Motor neuron (in vitro differentiated cells): ENCODE measurements around the gene ACSM2B. TPM values are rescaled to one million over a fixed set of nuclear protein-coding genes. Genes with fewer than 3 reads are reported as not detected.
"Not testable (repeated sequence)": the region's sequence is repeated elsewhere in the genome, so short reads cannot be mapped to it uniquely, and the experiment has no call there.

Experiments used
- ATAC-seq, 8 experiments: fragments of 200-7000 bp; cut with Tn5 transposase; replicated peaks in 6 of 8; 2 replicates each; pipeline ENCODE4 v1.8.0; 2021; ENCODE audit warnings: mild to moderate bottlenecking in 8 of 8, moderate library complexity in 8 of 8
- H3K27ac ChIP-seq, 2 donors: fragments of 250-450 bp; sonication (Bioruptor Pico); 2 replicates each; pipeline ENCODE4 v1.9.0; 2021; ENCODE audit warnings: antibody characterized with exemption in 2 of 2, mild to moderate bottlenecking in 2 of 2, moderate library complexity in 1 of 2
- H3K4me1 ChIP-seq, 2 donors: fragments of 250-450 bp; sonication (Bioruptor Pico); replicated peaks in 1 of 2; 2 replicates each; pipeline ENCODE4 v1.6.1; 2021; ENCODE audit warnings: antibody characterized with exemption in 2 of 2, mild to moderate bottlenecking in 2 of 2, moderate library complexity in 1 of 2
- H3K4me3 ChIP-seq, 5 donors: fragments of 250-450 bp; sonication (Bioruptor Pico); 2 replicates each; pipeline ENCODE4 v1.9.0; 2021; ENCODE audit warnings: antibody characterized with exemption in 5 of 5, mild to moderate bottlenecking in 5 of 5, moderate library complexity in 4 of 5
- WGBS, 10 experiments: fragments of 450-650 bp; shearing (Covaris generic); methylation state at CpG; one replicate each; pipeline ENCODE4 v1.0.0; 2022; 5-methylcytosine and 5-hydroxymethylcytosine counted together
- in situ Hi-C, 9 experiments: fragments of 400-800 bp; cut with MboI; loops; one replicate each; pipeline ENCODE4 v1.15.0; 2021; ENCODE audit warnings: low sequenced_read_pairs in 9 of 9, low pct_unique_long_range_greater_than_20kb in 2 of 9; ENCODE audit not compliant: unreplicated experiment in 9 of 9
- total RNA-seq, 8 experiments: library from RNA; unstranded; fragments of 300-600 nt; gene quantifications; 2 replicates each; pipeline versions ENCODE4 v1.2.3 to v1.2.4, GENCODE V29; 2022

The ACSM2B gene
- total RNA-seq, 8 experiments from 2014 or later = 0.15 to 1.9 (median 0.73) TPM; not detected in 3

DNA sequence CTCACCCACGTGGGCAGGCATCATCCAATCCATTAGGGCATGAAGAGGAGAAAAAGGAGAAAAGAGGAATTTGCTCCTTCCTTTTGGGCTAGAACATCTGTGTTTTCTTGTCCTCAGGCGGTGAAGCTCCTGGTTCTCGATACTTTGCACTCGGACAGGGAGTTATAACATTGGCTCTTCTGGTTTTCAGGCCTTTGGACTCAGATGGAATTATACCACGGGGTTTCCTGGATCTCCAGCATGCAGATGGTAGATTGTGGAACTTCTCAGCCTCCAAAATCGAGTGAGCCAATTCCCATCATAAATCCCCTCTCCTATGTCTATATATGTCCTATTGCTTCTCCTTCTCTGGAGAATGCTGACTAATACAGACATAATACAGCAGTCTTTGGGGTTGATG lies 9.9 kb upstream of the ACSM2B start:
- H3K27ac ChIP-seq, ATAC-seq, H3K4me1 ChIP-seq, H3K4me3 ChIP-seq, in situ Hi-C loops: not testable (repeated sequence)
- WGBS, 10 experiments = 0 to 76% (median 30%) methylated on average over 1 to 5 of the region's 6 CpGs; no CpG with 5 or more reads in 3 of the 10 experiments

- H3K27ac ChIP-seq, H3K4me3 ChIP-seq, ATAC-seq, in situ Hi-C loops, H3K4me1 ChIP-seq: not testable (repeated sequence)
- WGBS, 10 experiments = no CpG with 5 or more reads among the region's 3 CpGs
Observed at GRCh38 chr16:20580487-20581259, 4.5 kb upstream of the ACSM2B start.

DNA sequence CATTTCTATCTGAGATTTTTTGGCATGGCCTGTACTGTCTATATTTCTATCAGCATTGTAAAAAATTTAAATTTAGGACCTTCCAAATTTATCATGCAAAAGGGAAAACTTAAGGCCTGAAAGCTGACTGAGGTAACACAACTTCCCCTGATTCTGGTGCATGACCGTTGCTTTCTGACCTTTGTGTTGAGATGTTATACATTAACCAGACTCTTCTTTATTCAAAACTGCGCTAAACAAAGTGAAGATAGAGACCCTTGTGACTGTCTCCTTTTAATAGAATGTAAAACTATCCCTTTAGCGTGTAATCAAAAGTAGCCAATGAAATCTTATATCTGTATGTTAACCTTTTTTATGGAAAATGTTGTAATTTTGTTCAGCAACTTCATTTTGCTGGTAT lies 1.9 kb upstream of the ACSM2B start:
- in situ Hi-C loops, H3K27ac ChIP-seq, H3K4me3 ChIP-seq, ATAC-seq, H3K4me1 ChIP-seq: not testable (repeated sequence)
- WGBS, 10 experiments = no CpG with 5 or more reads among the region's 3 CpGs

- WGBS, 10 experiments = 29 to 100% (median 71%) methylated on average over 1 to 2 of the region's 2 CpGs; no CpG with 5 or more reads in 1 of the 10 experiments
- ATAC-seq, H3K4me3 ChIP-seq, in situ Hi-C loops, H3K4me1 ChIP-seq, H3K27ac ChIP-seq: not testable (repeated sequence)
Observed at GRCh38 chr16:20569117-20569651, 7.0 kb downstream of the ACSM2B start.

- 19 to 100% (median 74%) methylated on average over 1 to 3 of the region's 3 CpGs; no CpG with 5 or more reads in 2 of the 10 experiments for WGBS, 10 experiments
Observed at GRCh38 chr16:20568404-20568803, 7.8 kb downstream of the ACSM2B start.

DNA sequence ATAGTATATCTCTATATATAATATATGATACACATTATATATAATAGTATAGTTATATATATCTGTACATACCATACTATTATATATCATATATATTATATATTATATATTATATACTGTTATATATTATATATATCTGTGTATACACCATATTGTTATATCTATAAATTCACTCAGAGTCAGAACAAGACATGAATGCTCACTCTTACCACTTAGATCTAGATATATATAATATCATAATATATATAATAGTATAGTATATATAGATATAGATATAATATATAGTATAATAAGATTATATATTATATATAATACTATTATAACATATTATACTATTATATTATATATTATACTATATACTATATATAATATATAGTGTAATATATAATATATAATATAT lies 9.3 kb downstream of the ACSM2B start:
- H3K4me3 ChIP-seq = no peak overlapping the region
- in situ Hi-C loops = no loop called here
- ATAC-seq = no peak
- H3K4me1 ChIP-seq = no peaks in the 10 kb centered on the region
- no peak overlapping the region for H3K27ac ChIP-seq

More at GRCh38 chr16:20568404-20568803, 7.8 kb downstream of the ACSM2B start:
- in situ Hi-C loops = no loop called here
- ATAC-seq = no peak
- Histone ChIP-seq H3K27ac (no peak overlapping the region), H3K4me3 (no peak overlapping the region), H3K4me1 (no peaks in the 10 kb centered on the region)

DNA sequence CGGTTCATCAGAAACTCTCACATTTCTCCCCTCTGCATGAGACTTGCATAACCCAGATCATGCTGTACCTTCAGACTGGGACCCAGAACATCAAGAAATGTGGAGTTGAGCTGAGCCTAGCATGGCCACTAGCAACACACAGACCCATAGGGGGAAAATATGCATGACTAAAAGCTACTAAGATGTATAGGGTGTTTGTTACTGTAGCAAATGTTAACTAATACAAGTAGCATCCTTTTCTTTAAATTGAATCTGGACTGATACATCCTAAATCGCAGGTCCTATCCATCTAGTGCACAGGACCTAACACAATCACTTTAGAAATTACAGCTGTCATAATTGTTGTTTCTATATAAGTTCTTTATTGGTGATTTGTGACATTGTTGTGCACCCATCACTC lies 10.8 kb downstream of the ACSM2B start:
- WGBS, 10 experiments = 20 to 100% (median 82%) methylated on average over 1 to 2 of the region's 2 CpGs; no CpG with 5 or more reads in 6 of the 10 experiments
- H3K4me1 ChIP-seq, H3K4me3 ChIP-seq, in situ Hi-C loops, H3K27ac ChIP-seq, ATAC-seq: not testable (repeated sequence)

GRCh38 chr16:20564218-20564617 lies 11.9 kb downstream of the ACSM2B start:
- in situ Hi-C loops, H3K4me1 ChIP-seq, ATAC-seq, H3K27ac ChIP-seq, H3K4me3 ChIP-seq: not testable (repeated sequence)
- no CpG with 5 or more reads among the region's 3 CpGs for WGBS, 10 experiments

GRCh38 chr16:20555628-20556027 lies 20.5 kb downstream of the ACSM2B start:
- H3K4me1 ChIP-seq, H3K27ac ChIP-seq, in situ Hi-C loops, ATAC-seq, H3K4me3 ChIP-seq: not testable (repeated sequence)
- 43 to 100% (median 82%) methylated on average over 1 of the region's 2 CpGs; no CpG with 5 or more reads in 6 of the 10 experiments for WGBS, 10 experiments

DNA sequence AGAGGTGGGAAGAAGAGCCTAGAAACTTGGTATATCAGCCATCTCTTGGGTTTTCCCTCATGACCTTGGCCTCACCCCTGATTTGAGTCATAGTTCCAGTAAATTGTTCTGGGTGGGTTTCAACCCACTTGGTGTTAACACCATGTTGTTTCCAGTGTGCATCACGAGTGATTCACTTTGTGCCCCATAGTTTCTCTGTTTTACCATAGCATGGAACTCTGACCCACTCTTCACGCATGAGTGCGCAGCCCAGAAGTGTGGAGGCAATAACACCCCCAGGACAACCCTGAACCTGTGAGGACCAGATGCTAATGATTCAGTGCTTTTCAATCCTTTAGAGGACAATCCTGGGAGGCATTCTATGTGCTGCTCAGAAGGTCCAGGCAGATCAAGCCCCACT lies 21.5 kb downstream of the ACSM2B start:
- not testable (repeated sequence) for H3K27ac ChIP-seq, ATAC-seq
- 0 to 80% (median 50%) methylated on average over 1 to 2 of the region's 3 CpGs; no CpG with 5 or more reads in 7 of the 10 experiments for WGBS, 10 experiments

DNA sequence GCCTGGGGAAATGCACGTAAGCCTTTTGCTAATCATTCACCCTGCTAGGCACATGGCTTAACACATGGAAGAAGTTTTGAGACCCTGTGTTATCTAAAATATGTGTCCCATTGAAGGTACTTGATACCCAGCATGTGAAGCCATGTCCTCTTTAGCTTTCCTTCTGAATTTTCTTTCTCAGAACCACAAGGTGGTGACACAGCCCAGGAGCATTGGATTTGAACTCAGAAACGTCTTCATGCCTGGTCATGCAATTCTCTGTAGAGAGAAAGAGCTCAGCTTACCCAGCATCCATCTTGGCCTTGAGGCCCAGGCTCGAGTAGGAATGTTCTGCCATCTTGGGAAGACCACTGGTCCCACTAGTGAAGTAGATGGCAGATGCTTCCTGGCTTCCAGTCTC lies 22.7 kb downstream of the ACSM2B start:
- H3K4me3 ChIP-seq, ATAC-seq, H3K27ac ChIP-seq, H3K4me1 ChIP-seq, in situ Hi-C loops: not testable (repeated sequence)
- WGBS, 10 experiments = 7 to 80% (median 51%) methylated on average over 1 to 2 of the region's 3 CpGs; no CpG with 5 or more reads in 2 of the 10 experiments

More for the DNA sequence above, 21.5 kb downstream of the ACSM2B start:
- H3K4me3 ChIP-seq, in situ Hi-C loops, H3K4me1 ChIP-seq: not testable (repeated sequence)

- 0% methylated on average over 1 of the region's 1 CpG; no CpG with 5 or more reads in 8 of the 10 experiments for WGBS, 10 experiments
- in situ Hi-C loops, H3K27ac ChIP-seq, H3K4me1 ChIP-seq, H3K4me3 ChIP-seq: not testable (repeated sequence)
- peak in 3 of 8 experiments; percentile 29 to 41 (median 41) for ATAC-seq
Observed at GRCh38 chr16:20546951-20547350, 29.2 kb downstream of the ACSM2B start.

GRCh38 chr16:20546278-20546853 lies 29.8 kb downstream of the ACSM2B start:
- ATAC-seq, in situ Hi-C loops, H3K27ac ChIP-seq: not testable (repeated sequence)

More at GRCh38 chr16:20546278-20546853, 29.8 kb downstream of the ACSM2B start:
- WGBS, 10 experiments = 20 to 100% (median 85%) methylated on average over 2 of the region's 5 CpGs; no CpG with 5 or more reads in 6 of the 10 experiments
- H3K4me1 ChIP-seq, H3K4me3 ChIP-seq: not testable (repeated sequence)
